ENCODE data around the gene MTREX.

GRCh38 chr5:55429221-55429612 lies 121.4 kb downstream of the MTREX start:
- TF ChIP-seq TEAD4 (IDR thresholded peaks at IDR 0.05) (no peak), TAF1 (IDR thresholded peaks at IDR 0.05; ENCODE audit: low read depth) (no peak), EP300 (IDR thresholded peaks at IDR 0.05; ENCODE audit: borderline replicate concordance) (no peak), YY1 (IDR thresholded peaks at IDR 0.05; ENCODE audit: low read depth) (no peak), RAD21 (IDR thresholded peaks at IDR 0.05; ENCODE audit: low read depth) (no peak), ZBTB7A (IDR thresholded peaks at IDR 0.05; ENCODE audit: low read depth) (no peak), EGR1 (IDR thresholded peaks at IDR 0.05) (no peak), MAX (IDR thresholded peaks at IDR 0.05) (no peak), NFIC (IDR thresholded peaks at IDR 0.05) (no peak), REST (IDR thresholded peaks at IDR 0.05; ENCODE audit: low read depth) (no peak), CEBPB (IDR thresholded peaks at IDR 0.05) (no peak), CREB1 (IDR thresholded peaks at IDR 0.05; ENCODE audit: low read depth) (no peak)
